Astrocyte (in vitro differentiated cells and primary cell): ENCODE data around the gene POU3F3. TPM values are rescaled to one million over a fixed set of nuclear protein-coding genes. Genes with fewer than 3 reads are reported as not detected.

Experiments
- DNase-seq: peaks from one replicate; pipeline ENCODE4 v3.0.0-alpha.2; 2010; ENCODE audit warnings: low read depth
- FAIRE-seq: peaks from 2 replicates; lab custom pipeline; 2011; peaks lifted over from hg19 to GRCh38; lab: Jason Lieb, UNC
- H2AFZ ChIP-seq: 2 replicates; pipeline ENCODE4 v1.6.0; 2012; ENCODE audit warnings: low read depth, low read length, inconsistent platforms
- H3K27ac ChIP-seq: 2 replicates; pipeline ENCODE4 v1.5.1; 2011; ENCODE audit warnings: low read depth, low read length, inconsistent platforms
- H3K27me3 ChIP-seq: 2 replicates; pipeline ENCODE4 v1.6.0; 2011; ENCODE audit warnings: low read length, inconsistent platforms; ENCODE audit not compliant: insufficient read depth
- H3K36me3 ChIP-seq: 2 replicates; pipeline ENCODE4 v1.5.1; 2011; ENCODE audit warnings: low read length, inconsistent platforms; ENCODE audit not compliant: insufficient read depth
- H3K4me1 ChIP-seq: 2 replicates; pipeline ENCODE4 v1.5.1; 2011; ENCODE audit warnings: low read length, inconsistent platforms; ENCODE audit not compliant: insufficient read depth
- H3K4me2 ChIP-seq: 2 replicates; pipeline ENCODE4 v1.6.0; 2012; ENCODE audit warnings: low read length, inconsistent platforms
- H3K4me3 ChIP-seq: 2 replicates; pipeline ENCODE4 v1.5.1; 2011; ENCODE audit warnings: low read depth, mild to moderate bottlenecking, low read length, inconsistent platforms; ENCODE audit not compliant: insufficient read depth
- H3K79me2 ChIP-seq: 2 replicates; pipeline ENCODE4 v1.6.0; 2012; ENCODE audit warnings: mild to moderate bottlenecking, low read length, inconsistent platforms; ENCODE audit not compliant: insufficient read depth
- H3K9ac ChIP-seq: 2 replicates; pipeline ENCODE4 v1.6.0; 2012; ENCODE audit warnings: mild to moderate bottlenecking, low read length, inconsistent platforms
- H3K9me3 ChIP-seq: 2 replicates; pipeline ENCODE4 v1.5.1; 2012; ENCODE audit warnings: low read depth, mild to moderate bottlenecking, low read length, inconsistent platforms; ENCODE audit not compliant: insufficient read depth
- H4K20me1 ChIP-seq: 2 replicates; pipeline ENCODE4 v1.6.0; 2012; ENCODE audit warnings: low read length, inconsistent platforms; ENCODE audit not compliant: insufficient read depth
- H3K27ac Mint-ChIP-seq: one replicate; pipeline ENCODE4 v1.8.0; 2021; ENCODE audit warnings: mild to moderate bottlenecking, mixed read lengths; ENCODE audit not compliant: unreplicated experiment
- H3K27me3 Mint-ChIP-seq: one replicate; pipeline ENCODE4 v1.8.0; 2021; ENCODE audit warnings: low read depth, mixed read lengths; ENCODE audit not compliant: unreplicated experiment
- H3K36me3 Mint-ChIP-seq: one replicate; pipeline ENCODE4 v1.8.0; 2021; ENCODE audit warnings: low read depth, mixed read lengths; ENCODE audit not compliant: unreplicated experiment
- H3K4me1 Mint-ChIP-seq: one replicate; pipeline ENCODE4 v1.8.0; 2021; ENCODE audit warnings: low read depth, mixed read lengths; ENCODE audit not compliant: unreplicated experiment
- H3K4me3 Mint-ChIP-seq: one replicate; pipeline ENCODE4 v1.8.0; 2021; ENCODE audit warnings: mild to moderate bottlenecking, moderate library complexity, mixed read lengths; ENCODE audit not compliant: unreplicated experiment
- H3K9me3 Mint-ChIP-seq: one replicate; pipeline ENCODE4 v1.8.0; 2021; ENCODE audit warnings: mild to moderate bottlenecking, mixed read lengths; ENCODE audit not compliant: unreplicated experiment
- EZH2 ChIP-seq: IDR thresholded peaks from 2 replicates; pipeline ENCODE4 v1.6.1; 2012; ENCODE audit warnings: mild to moderate bottlenecking, low read length, inconsistent platforms; ENCODE audit not compliant: insufficient read depth
- total RNA-seq: library from RNA; stranded (reverse); gene quantifications from 2 replicates; pipeline ENCODE4 v1.2.1, GENCODE V29; 2021
- TF ChIP-seq, protein P1 (sequence below): IDR thresholded peaks from 2 replicates; pipeline ENCODE4 v1.5.1; 2011; ENCODE audit warnings: low read depth, mild to moderate bottlenecking, inconsistent platforms, low read length, moderate library complexity; ENCODE audit not compliant: insufficient read depth

POU3F3 gene
- total RNA-seq, 1 donor from 2014 or later: 0.09 TPM

DNA sequence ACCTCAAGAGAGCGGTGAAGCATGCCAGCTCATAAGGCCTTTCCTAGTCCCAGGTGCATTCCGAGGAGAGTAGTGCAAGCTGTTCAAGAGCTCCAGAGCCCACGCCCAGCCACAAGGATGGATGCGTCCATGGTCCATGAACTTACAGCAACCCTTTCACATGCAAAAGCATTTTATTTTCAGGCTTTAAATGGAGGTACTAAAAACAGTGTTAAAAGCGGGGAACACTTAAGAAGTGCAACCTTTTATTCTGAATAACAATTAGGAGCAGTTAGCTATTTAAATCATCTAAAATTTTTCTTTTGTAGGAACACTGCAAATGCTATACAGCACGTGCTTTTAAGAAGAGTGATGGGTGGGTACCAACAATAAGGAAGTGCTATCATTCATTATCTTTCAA is 33.8 kb downstream of the POU3F3 start:
- Histone ChIP-seq H3K27me3 (peaks cover 2% of the 10 kb centered on the region), H3K4me1 (no peaks in the 10 kb centered on the region), H2AFZ (no peak overlapping the region), H3K4me2 (no peak overlapping the region), H3K36me3 (no peaks in the 10 kb centered on the region), H3K9me3 (no peaks in the 10 kb centered on the region), H4K20me1 (no peaks in the 10 kb centered on the region), H3K27ac (no peak overlapping the region), H3K4me3 (no peak overlapping the region), H3K79me2 (no peaks in the 10 kb centered on the region), H3K9ac (no peak overlapping the region)
- DNase-seq (no peak), FAIRE-seq (no peak)
- Mint-ChIP-seq H3K4me1 (no peaks in the 10 kb centered on the region), H3K4me3 (no peak overlapping the region), H3K27me3 (peaks cover 37% of the 10 kb centered on the region), H3K27ac (no peak overlapping the region), H3K9me3 (no peaks in the 10 kb centered on the region), H3K36me3 (no peaks in the 10 kb centered on the region)
- no peak for TF ChIP-seq EZH2
- TF ChIP-seq, protein P1, sequence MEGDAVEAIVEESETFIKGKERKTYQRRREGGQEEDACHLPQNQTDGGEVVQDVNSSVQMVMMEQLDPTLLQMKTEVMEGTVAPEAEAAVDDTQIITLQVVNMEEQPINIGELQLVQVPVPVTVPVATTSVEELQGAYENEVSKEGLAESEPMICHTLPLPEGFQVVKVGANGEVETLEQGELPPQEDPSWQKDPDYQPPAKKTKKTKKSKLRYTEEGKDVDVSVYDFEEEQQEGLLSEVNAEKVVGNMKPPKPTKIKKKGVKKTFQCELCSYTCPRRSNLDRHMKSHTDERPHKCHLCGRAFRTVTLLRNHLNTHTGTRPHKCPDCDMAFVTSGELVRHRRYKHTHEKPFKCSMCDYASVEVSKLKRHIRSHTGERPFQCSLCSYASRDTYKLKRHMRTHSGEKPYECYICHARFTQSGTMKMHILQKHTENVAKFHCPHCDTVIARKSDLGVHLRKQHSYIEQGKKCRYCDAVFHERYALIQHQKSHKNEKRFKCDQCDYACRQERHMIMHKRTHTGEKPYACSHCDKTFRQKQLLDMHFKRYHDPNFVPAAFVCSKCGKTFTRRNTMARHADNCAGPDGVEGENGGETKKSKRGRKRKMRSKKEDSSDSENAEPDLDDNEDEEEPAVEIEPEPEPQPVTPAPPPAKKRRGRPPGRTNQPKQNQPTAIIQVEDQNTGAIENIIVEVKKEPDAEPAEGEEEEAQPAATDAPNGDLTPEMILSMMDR: no peak

DNA sequence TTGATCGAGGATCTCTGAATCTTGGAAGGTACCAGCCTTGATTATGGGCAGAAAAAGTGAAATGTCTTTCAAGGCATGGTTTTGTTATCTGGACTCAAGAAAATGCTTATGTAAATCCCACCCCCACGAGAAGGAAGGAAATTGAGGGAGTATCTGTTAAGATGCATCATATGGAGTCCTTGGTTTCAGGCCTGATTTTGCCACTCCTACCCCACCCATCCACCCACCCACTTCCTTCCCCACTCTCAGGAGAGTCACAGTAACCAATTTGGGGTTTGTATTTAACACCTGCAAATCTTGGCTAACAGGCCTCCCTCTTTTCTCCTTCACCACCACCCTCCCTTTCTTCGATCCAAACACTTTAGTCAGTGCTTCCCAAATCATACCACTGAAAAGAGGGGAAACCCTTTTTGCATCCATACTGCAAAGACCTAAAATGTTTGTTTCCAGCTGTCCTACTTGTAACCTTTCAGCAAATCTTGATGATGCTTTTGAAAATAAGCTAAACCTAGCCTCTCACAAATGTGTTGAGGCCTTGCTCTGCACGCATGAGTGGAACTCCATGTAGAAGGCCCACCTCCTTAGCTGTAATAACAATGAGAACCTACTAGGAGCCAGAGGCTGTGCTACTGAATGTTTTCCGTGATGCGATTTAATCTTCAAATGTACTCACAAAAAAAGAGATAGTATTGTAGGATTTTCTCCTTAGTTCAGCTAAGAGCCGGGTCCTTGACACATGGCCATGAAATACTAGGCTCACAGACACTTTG is 34.8 kb downstream of the POU3F3 start:
- H3K9me3 ChIP-seq: no peaks in the 10 kb centered on the region
- H3K36me3 ChIP-seq: no peaks in the 10 kb centered on the region
- H3K27ac ChIP-seq: no peak overlapping the region
- no peak for DNase-seq
- Mint-ChIP-seq H3K27ac (no peak overlapping the region), H3K27me3 (peaks cover 30% of the 10 kb centered on the region), H3K9me3 (no peaks in the 10 kb centered on the region), H3K4me3 (no peak overlapping the region), H3K4me1 (no peaks in the 10 kb centered on the region), H3K36me3 (no peaks in the 10 kb centered on the region)
- no peak for FAIRE-seq
- H2AFZ ChIP-seq: no peak overlapping the region
- TF ChIP-seq, protein P1: no peak
- TF ChIP-seq EZH2: no peak
- H3K27me3 ChIP-seq: peaks cover 2% of the 10 kb centered on the region
- H3K4me3 ChIP-seq: no peak overlapping the region
- H3K4me1 ChIP-seq: no peaks in the 10 kb centered on the region
- no peak overlapping the region for H3K9ac ChIP-seq
- H3K4me2 ChIP-seq: no peak overlapping the region
- H3K79me2 ChIP-seq: no peaks in the 10 kb centered on the region
- no peaks in the 10 kb centered on the region for H4K20me1 ChIP-seq

DNA sequence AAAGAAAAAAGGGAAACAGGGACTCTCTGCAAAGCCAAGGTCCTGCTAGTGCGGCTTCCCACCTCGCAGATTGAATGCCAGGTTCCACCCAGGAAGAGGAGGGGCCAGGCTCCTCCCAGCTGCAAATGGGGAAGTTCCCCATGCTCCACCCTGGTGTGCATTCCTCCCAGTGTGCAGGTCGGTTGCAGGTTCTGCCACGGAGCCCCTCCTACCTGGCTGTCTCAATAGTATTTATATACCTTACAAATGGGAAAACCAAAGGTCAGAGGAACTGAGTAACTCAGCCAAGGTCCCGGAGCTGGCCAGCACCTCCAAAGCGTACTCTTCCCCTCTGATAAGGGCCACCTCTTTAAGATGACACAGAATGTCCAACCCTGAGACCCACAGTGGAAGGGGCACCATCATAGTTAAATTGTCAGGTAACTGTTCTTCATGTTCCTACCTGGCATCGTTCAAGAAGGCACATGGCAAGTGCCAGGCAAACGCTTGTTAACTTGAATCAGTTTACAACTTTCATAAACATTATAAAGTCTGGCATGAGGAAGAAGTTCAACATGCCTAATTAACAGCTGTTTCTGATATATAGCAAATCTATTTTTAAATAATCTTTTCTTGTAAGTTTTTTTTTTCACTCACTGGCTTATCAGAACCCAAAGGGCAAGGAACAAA is 35.5 kb downstream of the POU3F3 start:
- FAIRE-seq: no peak
- H3K27me3 Mint-ChIP-seq: peaks cover 27% of the 10 kb centered on the region
- H3K4me1 Mint-ChIP-seq: no peaks in the 10 kb centered on the region

More for the DNA sequence above, 35.5 kb downstream of the POU3F3 start:
- no peak overlapping the region for H3K27ac ChIP-seq
- TF ChIP-seq, protein P1: no peak
- no peak for TF ChIP-seq EZH2
- H4K20me1 ChIP-seq: no peaks in the 10 kb centered on the region
- peaks cover 1% of the 10 kb centered on the region for H3K9me3 Mint-ChIP-seq
- no peaks in the 10 kb centered on the region for H3K9me3 ChIP-seq
- H2AFZ ChIP-seq: no peak overlapping the region
- H3K27me3 ChIP-seq: peaks cover 2% of the 10 kb centered on the region
- H3K9ac ChIP-seq: no peak overlapping the region
- no peak for DNase-seq
- no peaks in the 10 kb centered on the region for H3K4me1 ChIP-seq
- no peak overlapping the region for H3K4me3 ChIP-seq
- H3K36me3 ChIP-seq: no peaks in the 10 kb centered on the region
- H3K4me3 Mint-ChIP-seq: no peak overlapping the region
- no peaks in the 10 kb centered on the region for H3K79me2 ChIP-seq
- no peaks in the 10 kb centered on the region for H3K36me3 Mint-ChIP-seq
- no peak overlapping the region for H3K27ac Mint-ChIP-seq
- no peak overlapping the region for H3K4me2 ChIP-seq
